Stimulated activated CD4-positive, alpha-beta T cell treated with anti-CD3 and anti-CD28 coated beads, Interleukin-2, amount 100 ng/mL, for 4 hours (primary cell): ENCODE results near the gene SLC15A4.
"Not testable (repeated sequence)": the region's sequence is repeated elsewhere in the genome, so short reads cannot be mapped to it uniquely, and the experiment has no call there.

Experiments
- DNase-seq: peaks from one replicate; pipeline ENCODE4 v3.0.0-alpha.2; 2020; ENCODE audit warnings: low read depth

Gene SLC15A4

DNA sequence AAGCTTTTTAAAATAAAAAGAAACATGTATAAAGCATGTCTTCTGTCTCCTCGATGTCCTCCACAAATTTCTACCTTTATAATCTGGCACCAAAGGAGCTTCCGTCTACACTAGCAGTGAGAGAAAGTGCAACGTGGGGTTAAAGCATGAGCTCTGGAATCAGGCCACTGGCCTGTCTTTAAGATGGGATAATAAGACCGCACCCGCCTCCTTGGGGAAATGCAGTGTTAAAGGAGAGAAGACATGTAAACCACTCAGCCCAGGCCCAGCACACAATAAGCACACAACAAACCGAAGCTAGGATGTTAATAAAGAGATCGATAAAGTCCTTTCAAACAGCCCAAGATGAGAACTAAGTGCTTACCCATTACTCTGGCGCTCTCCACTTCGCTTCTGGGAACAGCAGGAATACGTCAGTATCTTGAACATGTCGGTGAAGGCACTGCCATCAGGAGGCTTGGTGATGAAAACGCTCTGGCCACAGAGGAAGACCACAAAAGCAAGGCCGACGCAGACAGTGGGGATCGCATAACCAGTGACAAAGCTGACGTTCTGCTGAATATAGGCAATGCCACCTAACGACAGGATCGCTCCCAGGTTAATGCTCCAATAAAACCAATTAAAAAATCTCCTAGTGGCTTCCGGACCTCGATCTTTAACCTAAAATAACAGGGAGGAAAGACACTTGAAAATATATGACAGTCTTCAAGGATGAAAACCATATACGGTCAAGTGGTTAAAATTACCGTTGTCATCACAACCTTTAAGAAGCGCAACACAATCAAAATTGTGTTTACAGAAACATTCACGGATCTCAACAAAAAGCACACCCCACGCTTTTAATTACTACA lies 9.1 kb downstream of the SLC15A4 start:
- no peak for DNase-seq

DNA sequence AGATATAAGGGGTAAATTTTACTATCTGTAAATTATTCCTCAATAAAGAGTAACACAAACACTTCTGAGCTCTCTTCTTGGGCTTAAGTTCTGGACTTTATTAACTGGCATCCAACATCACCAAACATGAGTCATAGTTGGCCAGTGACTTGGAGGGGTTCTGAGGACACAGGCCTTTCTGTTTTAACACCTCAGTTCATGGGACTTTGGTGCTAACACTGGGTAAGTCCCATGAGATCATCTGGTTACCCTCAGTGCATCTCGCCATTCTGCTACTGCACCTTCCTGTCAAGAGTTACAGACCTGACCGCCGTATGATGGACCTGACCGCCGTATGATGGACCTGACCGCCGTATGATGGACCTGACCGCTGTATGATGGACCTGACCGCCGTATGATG lies 9.9 kb downstream of the SLC15A4 start:
- DNase-seq = no peak

DNA sequence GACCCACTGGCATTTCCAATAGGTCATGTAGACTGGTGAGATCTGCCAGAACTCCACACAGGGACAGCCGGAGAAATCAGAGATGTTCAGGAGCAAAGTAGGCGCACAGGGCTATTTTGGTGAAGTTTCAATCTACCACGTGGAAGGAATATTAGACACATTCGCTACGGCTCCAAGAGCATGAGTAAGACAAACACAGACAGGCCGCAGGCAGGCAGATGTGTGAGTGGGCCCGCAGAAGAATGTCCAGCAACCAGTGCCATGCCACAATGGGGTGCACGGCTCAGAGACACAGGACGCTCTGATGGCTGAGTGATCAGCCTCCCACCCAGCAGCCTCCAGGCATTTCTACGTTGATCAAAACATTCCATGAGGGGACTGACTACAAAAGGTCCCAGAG lies 10.4 kb downstream of the SLC15A4 start:
- no peak for DNase-seq

DNA sequence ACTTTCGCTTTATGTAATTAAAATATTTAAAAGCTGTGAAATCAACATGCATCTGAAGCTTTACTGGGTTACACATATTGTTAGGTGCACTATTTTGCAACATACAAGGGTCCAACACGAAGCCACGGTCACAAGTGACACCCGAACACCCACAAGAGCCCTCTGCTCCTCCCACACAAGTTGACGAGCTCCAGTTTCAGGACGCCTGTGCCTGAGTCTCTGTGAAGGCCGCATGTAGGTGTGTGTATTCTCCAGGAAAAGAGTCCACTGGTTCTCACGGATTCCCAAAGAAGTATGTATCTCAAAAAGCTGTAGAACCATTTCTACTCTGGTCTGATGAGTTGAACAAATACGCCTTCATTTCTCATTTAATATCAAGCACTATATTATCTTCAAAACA lies 12.0 kb downstream of the SLC15A4 start:
- no peak for DNase-seq

DNA sequence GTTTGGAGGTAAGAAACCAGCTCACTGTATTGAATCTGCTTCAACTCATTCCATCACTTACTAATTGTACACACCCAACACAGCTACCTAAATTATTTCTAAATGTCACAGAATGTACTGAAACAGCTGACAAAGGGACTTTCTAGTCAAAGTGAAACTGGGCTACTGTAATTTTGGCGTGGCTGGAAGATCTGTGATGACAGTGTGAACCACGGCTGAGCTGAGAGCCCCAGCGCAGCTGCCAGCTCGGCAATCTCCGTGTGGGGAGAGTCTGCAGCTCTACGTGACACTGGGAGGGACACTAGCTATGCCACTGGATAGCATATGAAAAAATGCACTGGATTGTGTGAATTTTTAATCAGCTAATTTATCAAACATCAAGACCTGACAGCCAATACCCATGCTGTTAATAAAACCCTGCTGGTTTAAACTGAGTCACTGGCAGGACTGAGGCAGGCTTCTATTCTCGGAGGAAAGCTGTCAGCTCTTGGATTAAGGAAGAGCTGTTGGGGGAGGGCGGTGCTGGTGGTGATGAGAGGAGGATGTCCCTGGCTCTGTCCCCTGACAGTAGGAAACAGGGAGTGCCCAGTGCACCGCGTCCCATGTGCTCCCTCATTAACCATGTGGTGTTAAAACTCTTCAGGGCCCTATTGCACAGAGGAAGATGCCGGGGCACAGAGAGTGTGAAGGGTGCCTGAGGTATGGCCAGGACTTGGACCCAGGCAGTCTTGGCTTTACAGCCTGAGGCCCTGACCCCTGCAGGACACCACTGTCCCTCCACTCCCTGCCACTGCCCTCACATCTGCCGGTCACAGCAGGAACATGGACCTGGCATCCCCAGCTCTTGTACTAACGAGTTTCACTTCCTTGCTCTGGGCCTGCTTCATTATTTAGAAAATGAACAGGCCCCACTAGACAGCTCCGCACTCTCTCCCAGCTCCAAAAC lies 13.3 kb downstream of the SLC15A4 start:
- DNase-seq = no peak

DNA sequence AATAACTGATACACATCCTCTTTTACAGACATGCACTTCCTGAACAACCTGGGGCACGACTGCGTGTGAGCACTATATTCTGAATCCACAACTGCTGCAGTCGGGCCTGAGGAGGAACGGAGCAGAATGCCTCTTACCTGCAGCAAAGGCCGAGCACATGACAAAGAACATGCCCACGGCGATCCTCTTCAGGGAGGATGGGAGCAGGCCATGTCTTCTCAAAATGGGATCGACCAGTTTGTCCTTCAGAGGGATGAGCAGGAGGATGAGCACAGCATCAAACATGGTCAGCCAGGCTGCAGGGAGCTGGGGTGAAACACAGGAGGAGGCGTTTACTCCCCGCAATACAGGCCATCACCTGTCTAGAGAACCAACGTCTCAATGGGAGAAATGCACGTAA lies 15.1 kb downstream of the SLC15A4 start:
- no peak for DNase-seq

DNA sequence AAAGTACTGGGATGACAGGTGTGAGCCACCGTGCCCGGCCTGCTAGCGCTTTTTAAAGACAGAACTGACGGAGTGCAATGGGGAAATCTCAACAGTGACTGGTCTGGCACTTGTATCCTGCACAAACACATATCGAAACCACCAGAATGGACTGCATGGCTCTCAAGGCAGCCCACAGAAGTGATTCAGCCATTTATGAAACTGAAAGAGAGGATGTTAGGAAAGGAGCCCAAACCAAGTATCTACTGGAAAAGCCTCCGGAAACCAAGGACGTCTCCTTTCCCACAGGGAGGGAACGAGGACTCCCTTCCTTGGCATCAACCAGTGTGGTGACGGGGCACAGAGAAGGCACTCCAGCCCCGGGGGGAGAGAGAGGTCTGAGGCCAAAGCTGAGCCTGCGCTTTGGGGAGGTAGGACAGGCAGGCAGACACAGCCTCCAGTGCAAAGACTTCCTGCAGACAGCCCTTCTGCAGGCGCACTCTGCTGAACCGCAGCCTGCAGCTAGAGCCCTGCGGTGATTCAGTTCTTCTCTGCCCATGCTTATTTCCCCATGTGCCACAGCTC lies 16.5 kb downstream of the SLC15A4 start:
- no peak for DNase-seq

DNA sequence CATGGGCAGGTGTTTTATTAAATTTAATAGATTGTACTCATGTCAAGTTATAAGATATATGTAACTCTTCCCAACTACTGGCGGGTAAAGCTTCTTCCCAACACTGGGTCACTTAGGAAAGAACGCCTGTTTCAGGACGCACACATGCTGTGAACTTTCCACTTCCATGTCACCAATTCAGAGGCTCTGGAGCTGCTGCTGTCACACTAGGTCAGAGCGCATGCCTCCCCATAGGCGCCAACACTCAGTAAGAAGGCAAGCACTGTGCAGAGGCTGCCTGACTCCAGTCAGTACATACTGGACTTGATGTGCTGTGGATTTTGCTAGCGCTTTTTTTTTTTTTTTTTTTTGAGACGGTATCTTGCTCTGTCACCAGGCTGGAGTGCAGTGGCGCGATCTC lies 17.2 kb downstream of the SLC15A4 start:
- no peak for DNase-seq

DNA sequence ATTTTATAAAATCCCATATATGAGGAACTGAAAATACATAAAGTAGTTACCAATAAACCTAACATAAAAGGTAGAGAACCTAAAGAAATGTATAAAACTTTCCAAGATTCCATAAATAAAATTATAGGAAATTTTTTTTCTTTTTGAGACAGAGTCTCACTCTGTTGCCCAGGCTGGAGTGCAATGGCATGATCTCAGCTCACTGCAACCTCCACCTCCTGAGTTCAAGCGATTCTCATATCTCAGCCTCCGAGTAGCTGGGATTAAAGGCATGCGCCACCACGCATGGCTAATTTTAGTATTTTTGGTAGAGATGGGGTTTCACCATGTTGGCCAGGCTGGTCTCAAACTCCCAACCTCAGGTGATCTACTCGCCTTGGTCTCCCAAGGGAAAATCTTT lies 18.4 kb downstream of the SLC15A4 start:
- DNase-seq = not testable (repeated sequence)

DNA sequence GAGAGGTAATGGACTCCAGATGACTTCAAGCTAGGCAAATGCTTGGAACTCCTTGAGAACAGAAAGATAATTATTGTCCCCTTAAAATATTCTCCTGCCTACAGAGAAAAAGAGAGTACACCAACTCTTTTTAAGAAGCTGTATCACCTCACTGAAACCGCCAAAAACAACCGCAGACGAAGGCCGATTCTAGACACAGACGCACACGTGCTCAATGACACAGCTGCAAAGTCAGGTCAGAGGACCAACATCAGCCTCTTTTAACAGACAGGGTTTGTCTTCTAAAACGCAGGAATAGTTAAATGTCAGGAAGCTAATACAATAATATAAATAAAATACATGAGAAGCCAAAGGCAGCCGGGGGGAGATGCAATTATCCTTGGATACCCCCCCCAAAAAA lies 19.0 kb downstream of the SLC15A4 start:
- DNase-seq = no peak

DNA sequence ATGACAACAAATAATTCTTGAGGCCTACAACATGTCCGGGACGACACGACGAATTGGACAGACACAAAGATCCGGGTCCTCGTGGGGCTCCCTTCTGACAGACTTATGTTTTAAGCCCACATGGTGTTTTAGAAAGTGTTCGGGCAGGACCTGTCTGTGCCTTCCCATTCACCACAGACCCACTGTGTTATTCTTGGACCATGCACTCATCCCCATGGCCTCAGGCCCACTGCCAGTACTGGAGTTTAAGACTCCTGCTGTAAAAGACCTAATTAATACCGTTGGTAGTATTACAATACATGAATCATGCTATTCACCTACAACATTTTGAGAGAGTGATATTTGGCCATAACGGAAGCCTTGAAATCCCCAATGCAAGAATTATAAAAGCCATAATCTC lies 20.0 kb downstream of the SLC15A4 start:
- no peak for DNase-seq

DNA sequence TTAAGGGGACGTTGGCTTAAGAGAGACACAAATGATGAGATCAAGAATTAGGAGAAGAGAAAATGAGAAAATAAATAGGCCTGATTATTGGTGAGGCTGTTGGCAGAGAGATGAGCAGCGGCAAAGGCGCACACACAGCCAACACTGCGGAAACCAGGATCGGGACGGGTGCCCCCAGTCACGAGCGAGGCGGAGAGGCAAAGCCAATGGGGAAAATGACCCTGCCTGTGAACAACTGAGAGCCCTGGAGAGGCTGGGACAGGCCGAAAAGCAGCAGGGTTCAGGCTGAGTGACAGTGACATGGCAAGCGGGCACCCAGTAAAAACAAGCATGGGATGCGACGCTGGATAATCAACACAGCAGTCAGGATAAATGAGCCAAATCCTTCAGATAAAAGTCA lies 21.0 kb downstream of the SLC15A4 start:
- DNase-seq = no peak

DNA sequence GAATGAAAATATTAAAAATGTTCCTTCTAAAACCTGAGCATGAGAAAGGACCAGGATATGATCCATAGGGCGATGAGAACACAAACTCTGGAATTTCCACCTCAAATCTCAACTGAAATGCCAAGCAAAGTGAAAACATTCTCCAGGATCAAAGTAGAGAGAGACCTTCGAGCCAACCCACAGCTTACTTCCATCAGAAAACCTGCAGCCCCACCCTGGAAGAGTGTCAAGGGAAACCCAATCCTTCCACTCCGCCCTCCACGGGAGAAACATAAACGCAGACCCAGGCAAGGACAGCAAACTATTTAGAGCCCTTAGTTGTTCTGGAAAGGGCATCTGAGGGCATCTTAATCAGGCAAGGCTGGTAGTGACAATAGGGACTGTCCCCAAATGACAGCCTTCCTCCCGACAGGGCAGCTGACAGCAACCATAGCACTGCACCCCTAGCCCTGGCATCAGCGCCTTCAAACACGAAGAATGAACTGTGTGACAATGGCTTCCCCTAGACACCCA lies 21.8 kb downstream of the SLC15A4 start:
- DNase-seq = no peak

DNA sequence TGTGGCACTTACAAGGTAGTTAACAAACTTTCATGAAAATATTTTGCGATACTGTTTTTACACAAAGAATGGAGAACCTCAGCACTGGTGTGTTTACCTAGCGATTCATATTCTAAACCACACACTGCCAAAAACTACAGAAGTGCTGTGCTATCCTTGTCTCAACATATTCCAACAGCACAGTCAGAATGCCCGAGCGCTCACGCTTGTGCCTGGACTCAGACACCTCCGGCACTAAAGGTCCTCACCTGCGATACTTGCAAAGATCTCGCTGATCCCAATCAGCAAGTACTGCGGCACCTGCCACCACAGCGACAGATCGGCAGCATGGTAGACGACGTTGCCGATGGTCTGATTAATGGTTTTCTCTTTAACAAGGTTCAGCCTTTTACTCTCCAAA lies 23.2 kb downstream of the SLC15A4 start:
- no peak for DNase-seq

DNA sequence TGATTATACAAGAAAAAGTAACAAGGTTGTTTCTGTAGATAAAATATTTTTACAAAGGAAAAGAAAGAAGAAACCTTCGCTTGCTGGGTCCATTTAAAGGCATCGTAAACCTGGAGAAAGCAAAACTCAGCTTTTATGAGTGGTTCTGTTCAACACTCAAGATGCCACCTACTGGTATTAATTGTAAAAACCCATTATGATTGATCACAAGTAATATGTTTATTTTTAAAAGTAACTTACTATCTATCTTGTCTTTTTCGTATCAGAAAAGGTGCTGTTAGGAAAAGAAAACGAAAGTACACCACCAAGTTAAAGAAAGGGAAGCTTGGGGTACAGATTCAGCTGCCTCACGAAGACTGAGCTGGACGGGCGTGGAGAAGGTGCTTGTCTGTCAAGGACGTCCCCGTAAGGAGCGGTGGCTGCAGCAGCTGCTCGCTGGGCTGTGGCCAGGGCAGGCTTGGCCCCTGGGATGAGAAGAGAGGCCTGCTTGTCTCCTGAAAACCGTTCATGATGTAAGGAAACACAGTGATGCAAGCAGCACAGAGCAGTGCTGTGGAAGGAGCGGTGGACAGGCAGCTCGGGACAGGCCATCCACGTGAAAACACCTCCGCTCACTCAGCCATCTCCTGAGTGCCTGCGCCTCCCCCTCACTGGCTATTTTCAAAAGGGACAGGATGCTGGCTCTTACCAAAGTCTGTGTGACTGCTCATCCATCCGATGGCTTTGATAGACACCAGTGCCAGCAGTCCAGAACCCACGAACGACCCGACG lies 25.0 kb downstream of the SLC15A4 start:
- no peak for DNase-seq

DNA sequence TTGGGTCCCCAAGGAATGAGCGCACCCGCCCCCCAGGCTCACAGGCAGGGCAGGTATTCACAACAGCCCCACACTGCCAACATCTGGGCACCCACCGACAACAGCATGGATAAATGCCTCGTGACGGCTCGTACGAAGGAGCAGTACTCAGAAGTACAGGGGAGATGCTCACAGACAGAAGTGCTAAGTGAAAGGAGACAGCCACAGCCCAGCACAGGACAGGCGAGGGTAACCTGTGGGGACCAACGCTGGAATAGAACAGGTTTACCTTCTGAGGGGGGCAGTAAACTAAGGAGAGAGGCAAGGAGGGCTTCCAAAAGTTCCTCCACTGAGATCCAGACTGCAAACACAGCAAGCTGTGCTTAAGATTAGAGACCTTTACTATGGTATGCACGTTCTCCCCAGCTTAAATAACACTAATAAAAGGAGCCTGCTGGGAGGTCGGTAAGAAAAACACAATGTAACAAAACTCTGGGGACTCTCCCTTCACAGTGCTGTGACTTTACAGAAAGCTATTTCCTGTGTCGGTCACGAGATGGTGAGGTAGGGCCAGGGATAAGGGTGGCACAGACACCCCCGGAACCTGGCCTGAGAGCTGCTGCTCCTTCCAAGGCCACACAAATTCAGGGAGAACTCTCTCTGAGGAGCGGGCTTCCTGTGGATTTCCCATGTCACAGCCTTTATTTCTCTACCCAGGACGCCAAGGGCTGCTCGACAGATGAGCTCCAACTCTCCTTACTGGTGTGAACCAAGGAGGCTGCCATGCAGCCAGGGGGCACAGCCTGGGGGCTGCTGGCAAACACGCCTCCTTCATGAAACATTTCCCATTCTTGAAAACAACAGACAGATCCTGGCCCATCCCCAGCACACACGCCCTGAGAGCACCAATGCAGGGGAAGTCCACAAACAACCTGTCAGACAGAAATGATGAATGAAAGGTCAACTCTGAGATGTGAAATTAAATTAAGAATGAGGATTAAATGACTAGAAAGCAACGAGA lies 26.3 kb downstream of the SLC15A4 start:
- DNase-seq = no peak

DNA sequence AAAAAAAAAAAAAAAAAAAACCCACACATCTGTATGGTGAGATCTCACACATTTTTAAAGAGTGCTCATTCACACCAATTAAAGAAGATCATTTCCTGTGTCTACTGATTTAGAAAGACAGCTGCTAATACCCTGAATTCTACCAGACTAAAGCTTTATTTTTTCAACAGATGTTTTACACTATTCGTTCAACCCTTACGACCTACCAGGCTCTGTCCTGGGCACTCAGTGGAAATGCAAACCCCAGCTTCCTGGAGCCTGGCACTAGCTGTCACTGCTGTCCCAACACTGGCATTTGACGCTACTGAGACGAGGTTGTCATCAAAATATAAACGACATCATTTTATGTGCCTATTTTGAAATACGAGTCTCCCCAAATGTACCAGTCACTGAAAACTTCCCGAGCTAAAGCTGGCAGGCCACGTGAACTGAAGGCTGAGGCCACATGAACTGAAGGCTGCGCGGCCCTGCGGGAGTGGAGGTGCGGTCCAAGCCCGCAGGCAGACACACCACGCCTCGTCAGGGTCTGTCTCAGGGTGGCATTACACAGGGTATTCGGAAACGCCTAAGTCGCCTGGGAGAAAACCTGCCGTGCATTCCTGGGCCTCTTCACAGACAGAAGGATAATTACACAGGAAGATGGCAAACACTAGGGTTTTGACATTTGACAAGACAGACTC lies 27.2 kb downstream of the SLC15A4 start:
- no peak for DNase-seq

DNA sequence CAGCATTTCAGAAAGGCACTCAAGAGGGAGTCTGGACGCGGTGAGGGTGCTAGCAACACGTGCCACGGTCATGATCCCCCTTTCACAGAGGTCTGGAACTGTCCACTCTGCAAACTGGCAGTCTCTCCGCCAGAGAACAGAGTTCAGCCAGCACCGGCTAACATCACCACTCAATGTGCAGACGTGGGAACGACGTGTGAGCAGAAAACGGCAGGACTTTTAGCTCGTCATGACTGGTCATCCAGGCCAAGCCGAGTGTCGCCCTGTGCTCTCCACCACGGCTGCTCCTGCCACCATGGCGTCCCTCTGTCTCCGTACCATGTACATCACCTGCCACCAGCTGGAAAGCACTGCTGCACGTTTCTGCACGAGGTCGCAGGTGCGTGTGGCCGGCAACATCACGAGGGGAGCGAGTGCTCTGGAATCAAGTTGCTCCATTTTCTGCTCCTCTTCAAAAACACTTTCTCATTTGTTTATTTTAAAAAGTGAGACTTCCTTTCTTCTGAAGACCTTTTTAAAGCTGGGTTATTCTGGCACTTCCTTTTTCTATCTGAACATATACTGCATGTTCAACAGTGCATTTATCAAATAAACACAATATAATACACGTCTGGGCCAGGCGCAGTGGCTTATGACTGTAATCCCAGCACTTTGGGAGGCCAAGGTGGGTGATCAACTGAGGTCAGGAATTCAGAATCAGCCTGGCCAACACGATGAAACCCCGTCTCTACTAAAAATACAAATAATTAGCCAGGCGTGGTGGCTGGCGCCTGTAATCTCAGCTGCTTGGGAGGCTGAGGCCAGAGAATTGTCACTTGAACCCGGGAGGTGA lies 28.0 kb downstream of the SLC15A4 start:
- no peak for DNase-seq
